Ishikawa (cell line): ENCODE data around the gene SPINK13.

Experiments used
- CEBPB ChIP-seq: IDR thresholded peaks from 2 replicates; pipeline ENCODE4 v1.6.1; 2012
- CREB1 ChIP-seq: IDR thresholded peaks from 2 replicates; pipeline ENCODE4 v1.6.1; 2012; ENCODE audit warnings: low read depth
- EGR1 ChIP-seq: IDR thresholded peaks from 2 replicates; pipeline ENCODE4 v1.6.1; 2012
- EP300 ChIP-seq: IDR thresholded peaks from 2 replicates; pipeline ENCODE4 v1.6.1; 2012; ENCODE audit warnings: borderline replicate concordance
- FOXM1 ChIP-seq: IDR thresholded peaks from 2 replicates; pipeline ENCODE4 v1.6.1; 2012; ENCODE audit warnings: low read depth, borderline replicate concordance
- MAX ChIP-seq: IDR thresholded peaks from 2 replicates; pipeline ENCODE4 v1.6.1; 2012
- NFIC ChIP-seq: IDR thresholded peaks from 2 replicates; pipeline ENCODE4 v1.6.1; 2012
- RAD21 ChIP-seq: IDR thresholded peaks from 2 replicates; pipeline ENCODE4 v1.6.1; 2012; ENCODE audit warnings: low read depth
- REST ChIP-seq: IDR thresholded peaks from 2 replicates; pipeline ENCODE4 v1.6.1; 2012; ENCODE audit warnings: low read depth, mild to moderate bottlenecking
- TAF1 ChIP-seq: IDR thresholded peaks from 2 replicates; pipeline ENCODE4 v1.6.1; 2012; ENCODE audit warnings: low read depth, mild to moderate bottlenecking
- TCF12 ChIP-seq: IDR thresholded peaks from 2 replicates; pipeline ENCODE4 v1.6.1; 2012; ENCODE audit warnings: low read depth
- TEAD4 ChIP-seq: IDR thresholded peaks from 2 replicates; pipeline ENCODE4 v1.6.1; 2012
- USF1 ChIP-seq: IDR thresholded peaks from 2 replicates; pipeline ENCODE4 v1.6.1; 2012
- YY1 ChIP-seq: IDR thresholded peaks from 2 replicates; pipeline ENCODE4 v1.6.1; 2012; ENCODE audit warnings: low read depth
- ZBTB7A ChIP-seq: IDR thresholded peaks from 2 replicates; pipeline ENCODE4 v1.6.1; 2012; ENCODE audit warnings: low read depth

Gene SPINK13

GRCh38 chr5:148255456-148255855 lies 13.1 kb upstream of the SPINK13 start:
- TF ChIP-seq EP300 (no peak), TEAD4 (no peak), CREB1 (no peak), ZBTB7A (no peak), NFIC (no peak), MAX (no peak), FOXM1 (no peak), RAD21 (no peak), REST (no peak), TAF1 (no peak), USF1 (no peak), EGR1 (no peak), YY1 (no peak), CEBPB (no peak), TCF12 (no peak)

GRCh38 chr5:148259288-148259687 lies 9.3 kb upstream of the SPINK13 start:
- no peak for TF ChIP-seq TAF1
- TF ChIP-seq EGR1 = no peak
- TF ChIP-seq MAX = no peak
- TF ChIP-seq TEAD4 = no peak
- no peak for TF ChIP-seq EP300
- TF ChIP-seq REST = no peak
- no peak for TF ChIP-seq ZBTB7A
- TF ChIP-seq CREB1 = no peak
- no peak for TF ChIP-seq YY1
- no peak for TF ChIP-seq USF1
- no peak for TF ChIP-seq TCF12
- no peak for TF ChIP-seq RAD21
- no peak for TF ChIP-seq NFIC
- no peak for TF ChIP-seq FOXM1
- TF ChIP-seq CEBPB = no peak

- no peak for TF ChIP-seq FOXM1
- TF ChIP-seq NFIC = no peak
- TF ChIP-seq CEBPB = no peak
- TF ChIP-seq USF1 = no peak
- no peak for TF ChIP-seq EP300
- TF ChIP-seq YY1 = no peak
- no peak for TF ChIP-seq MAX
- no peak for TF ChIP-seq RAD21
- TF ChIP-seq TEAD4 = no peak
- TF ChIP-seq ZBTB7A = no peak
- TF ChIP-seq TCF12 = no peak
- no peak for TF ChIP-seq EGR1
- no peak for TF ChIP-seq CREB1
- no peak for TF ChIP-seq TAF1
- TF ChIP-seq REST = no peak
Measured at GRCh38 chr5:148261221-148261620, 7.4 kb upstream of the SPINK13 start.

- TF ChIP-seq TEAD4 = no peak
- TF ChIP-seq YY1 = no peak
Measured at GRCh38 chr5:148267962-148268361, 632 bp upstream of the SPINK13 start.
